Activated CD8-positive, alpha-beta T cell treated with anti-CD3 and anti-CD28 coated beads for 36 hours (primary cell): Measurements from ENCODE around the gene ARPC5. TPM values are rescaled to one million over a fixed set of nuclear protein-coding genes. Genes with fewer than 3 reads are reported as not detected.

Source experiments
- ATAC-seq: fragments of 200-7000 bp; cut with Tn5 transposase; one replicate; pipeline ENCODE4 v1.10.0; 2021; ENCODE audit warnings: mild to moderate bottlenecking, moderate library complexity
- CTCF ChIA-PET: fragments of 350-600 bp; sonication (Branson Sonifier 250); formaldehyde crosslinking; loops from one replicate; lab custom pipeline; 2021; ENCODE audit warnings: antibody characterized with exemption; lab: Charles Lee
- POLR2A ChIA-PET: fragments of 350-600 bp; sonication (Branson Sonifier 250); formaldehyde crosslinking; loops from one replicate; lab custom pipeline; 2021; ENCODE audit warnings: antibody characterized with exemption; lab: Charles Lee
- DNase-seq: peaks from one replicate; pipeline ENCODE4 v3.0.0-alpha.2; 2020
- H3K27ac Mint-ChIP-seq: one replicate; pipeline ENCODE4 v1.8.0; 2021; ENCODE audit warnings: mild to moderate bottlenecking, mixed read lengths
- H3K27me3 Mint-ChIP-seq: one replicate; pipeline ENCODE4 v1.8.0; 2021; ENCODE audit warnings: mixed read lengths
- H3K36me3 Mint-ChIP-seq: one replicate; pipeline ENCODE4 v1.8.0; 2021; ENCODE audit warnings: low read depth, mixed read lengths
- H3K4me1 Mint-ChIP-seq: one replicate; pipeline ENCODE4 v1.8.0; 2021; ENCODE audit warnings: low read depth, mixed read lengths
- H3K4me3 Mint-ChIP-seq: one replicate; pipeline ENCODE4 v1.8.0; 2021; ENCODE audit warnings: mild to moderate bottlenecking, moderate library complexity, mixed read lengths
- H3K9me3 Mint-ChIP-seq: one replicate; pipeline ENCODE4 v1.8.0; 2021; ENCODE audit warnings: mixed read lengths
- CTCF ChIP-seq: fragments of 200-600 bp; IDR thresholded peaks from one replicate; pipeline ENCODE4 v1.8.0; 2022; ENCODE audit warnings: antibody characterized with exemption, mild to moderate bottlenecking
- intact Hi-C: fragments of 100-400 bp; cut with micrococcal nuclease; formaldehyde crosslinking; loops from one replicate; pipeline ENCODE4 v1.10.0; 2022
- total RNA-seq, 2 experiments: library from RNA; stranded (reverse); gene quantifications; one replicate each; pipeline ENCODE4 v1.2.3, GENCODE V29; 2021

The ARPC5 gene
- total RNA-seq, 2 experiments from 2014 or later, result 128 to 134 TPM

- ATAC-seq (peak; percentile 93), DNase-seq (peak; percentile 57)
- H3K4me1 Mint-ChIP-seq, result peaks cover 30% of the 10 kb centered on the region
- no peaks in the 10 kb centered on the region for H3K27me3 Mint-ChIP-seq
- peak overlapping the region; percentile 81 for H3K27ac Mint-ChIP-seq
- H3K4me3 Mint-ChIP-seq, result peak overlapping the region; percentile 16
- intact Hi-C loops, result loop anchor here (10.0 kb wide), 1 partner anchor 573 kb away; no protein-coding TSS in a partner anchor
- no peaks in the 10 kb centered on the region for H3K36me3 Mint-ChIP-seq
- no peaks in the 10 kb centered on the region for H3K9me3 Mint-ChIP-seq
- TF ChIP-seq CTCF, result no peak
- ChIA-PET POLR2A (interaction anchor here (0.6 to 1.0 kb wide), 2 partner anchors 17 to 151 kb away, joined by 3 to 4 read pairs; no protein-coding TSS in a partner anchor), CTCF (interaction anchor here (1.0 to 6.2 kb wide), 5 partner anchors 19 to 303 kb away, joined by 3 to 117 read pairs (median 12); no protein-coding TSS in a partner anchor)
Measured at GRCh38 chr1:183652107-183652506, 16.5 kb upstream of the ARPC5 start.

- no peaks in the 10 kb centered on the region for H3K27me3 Mint-ChIP-seq
- no peak for DNase-seq
- no peak for TF ChIP-seq CTCF
- no peak overlapping the region for H3K4me3 Mint-ChIP-seq
- peak; percentile 7 for ATAC-seq
- no peaks in the 10 kb centered on the region for H3K36me3 Mint-ChIP-seq
- H3K9me3 Mint-ChIP-seq, result no peaks in the 10 kb centered on the region
- H3K4me1 Mint-ChIP-seq, result peaks cover 30% of the 10 kb centered on the region
- peak overlapping the region; percentile 81 for H3K27ac Mint-ChIP-seq
- POLR2A ChIA-PET, result interaction anchor here (1.0 kb wide), 1 partner anchor 17 kb away, joined by 4 read pairs; no protein-coding TSS in a partner anchor
- intact Hi-C loops, result loop anchor here (10.0 kb wide), 1 partner anchor 573 kb away; no protein-coding TSS in a partner anchor
- CTCF ChIA-PET, result interaction anchor here (1.2 to 6.2 kb wide), 4 partner anchors 18 to 304 kb away, joined by 3 to 117 read pairs (median 61); no protein-coding TSS in a partner anchor
Measured at GRCh38 chr1:183651612-183652011, 16.0 kb upstream of the ARPC5 start.

- ChIA-PET CTCF (interaction anchor here (0.6 to 2.9 kb wide), 5 partner anchors 14 to 268 kb away, joined by 3 to 14 read pairs (median 6); no protein-coding TSS in a partner anchor), POLR2A (interaction anchor here (0.6 kb wide), 1 partner anchor 1029 kb away, joined by 3 read pairs; no protein-coding TSS in a partner anchor)
- no peak for TF ChIP-seq CTCF
- H3K9me3 Mint-ChIP-seq, result no peaks in the 10 kb centered on the region
- H3K27ac Mint-ChIP-seq, result no peak overlapping the region
- ATAC-seq (no peak), DNase-seq (no peak)
- peaks cover 19% of the 10 kb centered on the region for H3K4me1 Mint-ChIP-seq
- no peaks in the 10 kb centered on the region for H3K27me3 Mint-ChIP-seq
- intact Hi-C loops, result no loop called here
- H3K36me3 Mint-ChIP-seq, result no peaks in the 10 kb centered on the region
- no peak overlapping the region for H3K4me3 Mint-ChIP-seq
Measured at GRCh38 chr1:183648042-183648441, 12.5 kb upstream of the ARPC5 start.

- ATAC-seq (no peak), DNase-seq (no peak)
- Mint-ChIP-seq H3K9me3 (no peaks in the 10 kb centered on the region), H3K36me3 (no peaks in the 10 kb centered on the region), H3K27ac (no peak overlapping the region), H3K27me3 (no peaks in the 10 kb centered on the region), H3K4me3 (no peak overlapping the region), H3K4me1 (peaks cover 6% of the 10 kb centered on the region)
- POLR2A ChIA-PET, result no interaction called here
- intact Hi-C loops, result no loop called here
- CTCF ChIA-PET, result interaction anchor here (1.6 to 4.3 kb wide), 3 partner anchors 9 to 39 kb away, joined by 7 to 36 read pairs (median 14); no protein-coding TSS in a partner anchor
- no peak for TF ChIP-seq CTCF
Measured at GRCh38 chr1:183646776-183647175, 11.2 kb upstream of the ARPC5 start.

GRCh38 chr1:183645531-183645930, 9.9 kb upstream of the ARPC5 start:
- no peak for ATAC-seq
- no peaks in the 10 kb centered on the region for H3K36me3 Mint-ChIP-seq
- intact Hi-C loops, result no loop called here
- H3K27me3 Mint-ChIP-seq, result no peaks in the 10 kb centered on the region
- CTCF ChIA-PET, result interaction anchor here (1.5 to 4.3 kb wide), 4 partner anchors 10 to 271 kb away, joined by 5 to 36 read pairs (median 8); no protein-coding TSS in a partner anchor
- no peak for TF ChIP-seq CTCF
- DNase-seq, result no peak
- H3K27ac Mint-ChIP-seq, result no peak overlapping the region
- H3K4me3 Mint-ChIP-seq, result no peak overlapping the region
- no peaks in the 10 kb centered on the region for H3K9me3 Mint-ChIP-seq
- POLR2A ChIA-PET, result no interaction called here
- no peaks in the 10 kb centered on the region for H3K4me1 Mint-ChIP-seq
